Measurements from ENCODE around the gene ARHGAP27.

GRCh38 chr17:45402916-45403315, 29.8 kb downstream of the ARHGAP27 start:
- TF ChIP-seq CTCF (IDR thresholded peaks at IDR 0.05; ENCODE audit: poor library complexity) (no peak), EZH2phosphoT487 (IDR thresholded peaks at IDR 0.05; ENCODE audit: low read depth, severe bottlenecking, unreplicated experiment) (no peak)

Measured in hepatocyte (in vitro differentiated cells).